GM12874 (cell line): ENCODE measurements around the gene SEMA5A.

Experiments
- TF ChIP-seq, protein P1 (sequence below): IDR thresholded peaks from 2 replicates; pipeline ENCODE4 v1.5.1; 2011; ENCODE audit warnings: low read depth, mild to moderate bottlenecking, control low read depth, low read length, moderate library complexity; ENCODE audit not compliant: insufficient read depth

Gene SEMA5A

DNA sequence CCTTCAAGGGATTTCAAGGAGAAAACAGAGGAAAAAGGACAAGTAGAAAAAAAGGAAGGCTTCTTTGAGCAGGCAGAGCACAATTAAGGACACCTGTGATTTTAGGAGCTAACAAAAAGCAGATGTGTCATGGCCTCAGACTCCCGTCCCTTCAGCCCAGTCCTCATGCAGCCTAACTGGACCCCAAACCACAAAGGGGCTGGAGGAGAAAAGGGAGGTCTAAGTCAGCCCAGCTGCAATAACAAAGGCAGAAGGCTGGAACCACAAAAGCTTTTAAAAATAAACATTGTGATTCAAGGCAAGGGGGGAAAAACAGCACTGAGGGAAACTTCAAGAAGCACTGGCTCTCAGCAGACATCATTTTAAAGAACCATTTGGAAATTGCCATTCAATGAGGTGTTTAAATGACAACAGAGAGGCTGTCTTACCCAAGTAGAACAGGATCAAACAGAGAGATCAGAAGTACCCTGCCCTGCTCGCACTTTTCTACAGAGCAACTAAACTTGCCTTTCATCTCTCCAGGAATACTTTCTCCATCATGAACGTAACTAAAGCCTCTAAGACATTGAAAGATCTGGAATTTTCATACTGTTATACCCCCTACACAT lies 89.3 kb downstream of the SEMA5A start:
- TF ChIP-seq, protein P1, sequence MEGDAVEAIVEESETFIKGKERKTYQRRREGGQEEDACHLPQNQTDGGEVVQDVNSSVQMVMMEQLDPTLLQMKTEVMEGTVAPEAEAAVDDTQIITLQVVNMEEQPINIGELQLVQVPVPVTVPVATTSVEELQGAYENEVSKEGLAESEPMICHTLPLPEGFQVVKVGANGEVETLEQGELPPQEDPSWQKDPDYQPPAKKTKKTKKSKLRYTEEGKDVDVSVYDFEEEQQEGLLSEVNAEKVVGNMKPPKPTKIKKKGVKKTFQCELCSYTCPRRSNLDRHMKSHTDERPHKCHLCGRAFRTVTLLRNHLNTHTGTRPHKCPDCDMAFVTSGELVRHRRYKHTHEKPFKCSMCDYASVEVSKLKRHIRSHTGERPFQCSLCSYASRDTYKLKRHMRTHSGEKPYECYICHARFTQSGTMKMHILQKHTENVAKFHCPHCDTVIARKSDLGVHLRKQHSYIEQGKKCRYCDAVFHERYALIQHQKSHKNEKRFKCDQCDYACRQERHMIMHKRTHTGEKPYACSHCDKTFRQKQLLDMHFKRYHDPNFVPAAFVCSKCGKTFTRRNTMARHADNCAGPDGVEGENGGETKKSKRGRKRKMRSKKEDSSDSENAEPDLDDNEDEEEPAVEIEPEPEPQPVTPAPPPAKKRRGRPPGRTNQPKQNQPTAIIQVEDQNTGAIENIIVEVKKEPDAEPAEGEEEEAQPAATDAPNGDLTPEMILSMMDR: no peak

DNA sequence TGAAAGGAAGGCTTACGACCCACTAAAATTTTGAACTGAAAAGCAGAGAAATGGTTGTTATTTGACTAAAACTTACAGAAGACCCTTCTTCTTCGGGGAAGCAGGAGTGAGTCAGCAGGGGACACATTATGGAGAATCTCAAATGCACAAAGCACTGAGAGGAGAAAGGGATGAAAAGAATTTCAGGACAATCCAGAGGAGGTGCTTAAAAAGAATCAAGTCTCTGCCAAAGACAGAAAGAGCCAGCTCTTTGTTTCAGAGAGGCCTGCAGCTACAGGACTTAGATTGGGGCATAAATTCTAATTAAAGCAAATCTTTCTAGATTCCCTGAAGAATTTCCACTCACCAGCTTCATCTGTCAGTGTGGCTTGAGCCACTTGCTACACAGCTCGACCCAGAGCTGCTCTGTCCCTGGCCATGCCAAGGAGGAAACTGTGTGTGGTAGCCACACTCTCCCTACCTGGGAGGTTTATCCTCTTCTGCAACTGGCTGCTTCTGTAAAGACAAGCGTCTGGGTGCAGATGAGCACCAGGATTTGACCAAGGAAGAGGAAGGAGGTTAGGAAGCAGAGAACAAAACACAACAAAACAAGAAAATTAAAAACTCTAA lies 89.9 kb downstream of the SEMA5A start:
- TF ChIP-seq, protein P1: no peak

DNA sequence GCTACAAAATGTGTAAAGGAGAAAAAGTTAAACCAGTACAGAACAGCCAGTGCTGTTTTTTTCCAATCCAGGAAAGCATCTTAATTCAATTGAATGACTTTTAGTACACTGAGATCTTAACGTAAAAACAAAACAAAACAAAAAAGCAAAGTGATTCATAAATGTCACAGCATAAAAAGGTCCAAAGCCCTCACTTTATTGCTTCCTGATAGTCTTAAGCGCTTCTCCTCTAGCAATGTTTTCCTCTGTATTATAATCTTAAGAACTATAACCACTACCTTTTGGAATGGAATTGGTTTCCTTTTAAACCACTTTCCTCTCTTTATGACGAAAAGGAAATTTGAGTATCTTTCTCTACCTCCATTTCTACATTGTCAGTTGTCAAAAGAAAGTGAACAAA lies 91.4 kb downstream of the SEMA5A start:
- TF ChIP-seq, protein P1: no peak

DNA sequence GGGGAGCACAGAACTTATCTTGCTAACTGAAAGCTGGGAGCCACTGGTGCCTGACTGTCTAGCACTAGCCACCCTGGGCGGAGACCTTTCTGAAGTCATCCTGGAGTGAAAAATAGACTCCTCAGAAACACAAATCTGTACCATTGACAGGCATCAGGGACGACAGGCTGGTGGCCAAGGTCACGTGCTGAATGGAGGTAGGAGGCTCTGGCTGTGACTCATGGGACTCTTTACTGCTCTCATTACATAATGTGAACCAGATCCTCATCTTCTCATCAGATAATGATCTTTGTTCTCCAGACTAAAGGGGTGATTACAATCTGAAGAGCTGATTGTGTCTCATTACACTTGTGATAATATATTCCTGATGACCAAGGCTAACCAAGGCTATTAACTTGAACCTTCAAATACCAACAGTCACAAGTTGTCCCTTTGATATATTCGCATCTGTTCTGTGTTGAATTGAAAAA lies 91.8 kb downstream of the SEMA5A start:
- TF ChIP-seq, protein P1: no peak

DNA sequence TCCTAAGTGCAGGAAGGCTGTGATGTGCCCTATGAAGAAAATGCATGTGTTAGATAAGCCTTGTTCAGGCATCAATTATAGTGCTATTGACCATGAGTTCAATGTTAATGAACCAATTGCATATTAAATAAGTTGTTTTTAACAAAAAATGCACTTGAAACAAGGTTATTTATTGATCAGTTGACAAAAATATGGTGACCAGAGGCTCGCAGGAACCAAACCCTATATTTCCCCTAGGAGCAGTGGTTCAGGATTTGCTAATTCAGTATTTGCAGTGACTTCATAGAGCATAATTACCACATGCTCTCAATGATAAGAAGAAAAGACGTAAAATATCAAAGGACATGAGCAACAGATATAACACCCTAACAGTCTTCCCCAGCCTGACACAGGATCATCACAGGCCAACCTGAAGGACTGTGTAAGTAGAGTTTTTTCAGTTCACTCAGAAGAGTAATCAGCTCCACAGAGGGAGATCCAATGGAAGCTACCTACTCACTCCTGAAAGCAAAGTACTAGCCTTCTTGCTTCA lies 92.3 kb downstream of the SEMA5A start:
- TF ChIP-seq, protein P1: no peak

DNA sequence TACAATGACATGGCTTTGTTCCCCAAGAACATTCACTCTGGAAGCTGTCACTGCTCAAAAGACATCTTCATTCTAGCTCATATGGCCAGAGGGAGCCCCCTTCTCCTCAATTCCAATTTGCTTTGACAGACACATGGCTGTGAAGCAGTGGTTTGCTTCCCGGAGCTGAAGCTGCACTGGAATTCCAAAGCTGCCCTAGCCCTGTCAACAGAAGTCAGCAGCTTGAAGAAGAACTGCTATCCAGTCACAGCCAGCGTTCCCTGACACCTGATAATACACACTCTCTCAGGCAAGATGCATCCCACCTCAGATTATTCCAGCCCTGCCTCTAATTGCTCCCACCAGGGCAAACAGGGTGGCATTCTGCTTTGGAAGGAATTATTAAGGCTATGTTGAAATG lies 93.7 kb downstream of the SEMA5A start:
- TF ChIP-seq, protein P1: no peak

DNA sequence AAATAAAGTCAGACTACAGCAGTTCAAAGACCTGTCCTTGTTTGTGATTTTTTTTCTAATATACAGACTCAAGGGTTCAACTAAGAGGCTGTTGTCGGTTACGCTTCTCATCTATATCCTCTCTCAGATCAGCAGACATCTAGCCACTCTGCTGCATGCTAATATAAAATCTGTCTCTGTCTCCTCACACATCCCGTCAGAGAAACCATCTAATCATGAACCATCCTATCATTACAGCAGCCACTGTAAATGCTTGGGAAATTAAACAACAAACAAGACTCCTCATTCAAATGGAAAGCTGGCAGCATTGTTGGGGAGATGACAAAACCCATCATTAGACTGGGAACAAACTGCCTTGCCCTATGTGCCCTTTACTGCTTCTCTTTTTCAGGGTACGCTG lies 94.8 kb downstream of the SEMA5A start:
- TF ChIP-seq, protein P1: no peak
